ENCODE measurements around the gene HAUS5. TPM values are rescaled to one million over a fixed set of nuclear protein-coding genes. Genes with fewer than 3 reads are reported as not detected.

Gene HAUS5
- total RNA-seq, 2 experiments from 2014 or later = 58.1 to 61.5 TPM

DNA sequence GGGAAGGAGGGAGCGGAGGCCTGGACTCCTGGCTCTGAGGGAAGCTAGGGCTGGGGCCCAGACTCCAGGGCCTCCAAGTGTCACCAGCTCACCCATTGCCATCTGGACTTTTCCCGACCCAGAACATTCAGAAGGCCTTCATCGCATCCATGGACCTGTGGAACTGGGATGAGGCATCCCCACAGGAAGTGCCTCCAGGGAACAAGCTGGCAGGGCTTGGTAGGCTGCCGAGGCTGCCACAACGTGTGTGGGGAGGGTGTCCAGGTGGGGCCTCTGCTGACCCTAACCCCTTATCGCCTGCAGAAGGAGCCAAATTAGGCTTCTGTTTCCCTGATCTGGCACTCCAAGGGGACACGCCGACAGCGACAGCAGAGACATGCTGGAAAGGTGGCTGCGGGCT, 29.8 kb downstream of the HAUS5 start:
- H3K27ac ChIP-seq (ENCODE audit: low read depth, low read length, poor library complexity, severe bottlenecking) = no peak overlapping the region

DNA sequence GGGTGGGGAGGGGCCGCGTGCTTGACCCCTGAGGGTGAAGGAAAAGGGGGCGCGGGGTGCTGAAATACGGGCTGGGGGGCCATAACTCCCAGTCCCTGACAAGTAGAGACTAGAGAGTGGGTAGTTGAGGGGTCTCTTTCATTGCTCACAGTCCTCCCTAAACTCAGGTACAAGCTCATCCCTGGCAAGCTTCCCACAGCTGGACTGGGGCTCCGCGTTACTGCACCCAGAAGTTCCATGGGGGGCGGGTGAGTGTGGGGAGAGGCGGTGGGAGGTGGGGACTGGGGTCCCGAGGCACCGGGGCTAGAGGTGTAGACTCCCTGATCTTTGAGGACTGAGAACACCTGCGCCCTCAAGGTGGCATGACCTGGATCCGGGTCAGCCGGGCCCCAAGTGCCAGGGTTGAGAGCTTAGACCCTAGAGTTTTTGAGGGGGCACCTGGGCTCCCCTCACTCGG, 30.3 kb downstream of the HAUS5 start:
- Histone ChIP-seq H2AFZ (ENCODE audit: low read length) (peak overlapping the region; percentile 89), H3K4me3 (ENCODE audit: low read depth, low read length, poor library complexity, severe bottlenecking) (peak overlapping the region; percentile 72), H3K9me3 (ENCODE audit: low read length) (no peaks in the 10 kb centered on the region), H3K9me2 (ENCODE audit: insufficient read depth, low read length) (no peaks in the 10 kb centered on the region), H3K36me3 (ENCODE audit: insufficient read depth, low read length) (peaks cover 8% of the 10 kb centered on the region), H3K27ac (ENCODE audit: low read depth, low read length, poor library complexity, severe bottlenecking) (peak overlapping the region; percentile 65), H3K4me1 (ENCODE audit: insufficient read depth, low read length, poor library complexity, severe bottlenecking) (peaks cover 51% of the 10 kb centered on the region), H3K4me2 (ENCODE audit: low read length) (peak overlapping the region; percentile 97), H3K79me2 (ENCODE audit: insufficient read depth, low read depth, low read length) (no peaks in the 10 kb centered on the region), H4K20me1 (ENCODE audit: insufficient read depth, low read length) (no peaks in the 10 kb centered on the region)
- intact Hi-C loops (cut with micrococcal nuclease; ENCODE audit: unreplicated experiment) = loop anchor here (10.0 kb wide), 1 partner anchor 412 kb away; the partner anchor contains the start of genes THAP8 and WDR62
- peak; percentile 26 for DNase-seq (ENCODE audit: low spot score)
- ChIA-PET POLR2A (interaction anchor here (0.6 to 1.8 kb wide), 4 partner anchors 13 to 323 kb away, joined by 3 to 5 read pairs (median 4); no protein-coding TSS in a partner anchor), CTCF (ENCODE audit: unreplicated experiment) (interaction anchor here (0.6 kb wide), 1 partner anchor 45 kb away, joined by 3 read pairs; no protein-coding TSS in a partner anchor)
- BruUV-seq (replicated peaks) = no TSS peak
- TF ChIP-seq EZH2phosphoT487 (IDR thresholded peaks at IDR 0.05; ENCODE audit: borderline replicate concordance, low read depth, low read length) = no peak

More for the DNA sequence above, 29.8 kb downstream of the HAUS5 start:
- Histone ChIP-seq H2AFZ (ENCODE audit: low read length) (no peak overlapping the region), H4K20me1 (ENCODE audit: insufficient read depth, low read length) (no peaks in the 10 kb centered on the region), H3K9me3 (ENCODE audit: low read length) (no peaks in the 10 kb centered on the region), H3K4me1 (ENCODE audit: insufficient read depth, low read length, poor library complexity, severe bottlenecking) (peaks cover 46% of the 10 kb centered on the region), H3K79me2 (ENCODE audit: insufficient read depth, low read depth, low read length) (no peaks in the 10 kb centered on the region), H3K4me2 (ENCODE audit: low read length) (peak overlapping the region; percentile 97), H3K9me2 (ENCODE audit: insufficient read depth, low read length) (no peaks in the 10 kb centered on the region), H3K4me3 (ENCODE audit: low read depth, low read length, poor library complexity, severe bottlenecking) (no peak overlapping the region), H3K36me3 (ENCODE audit: insufficient read depth, low read length) (peaks cover 13% of the 10 kb centered on the region)
- DNase-seq (ENCODE audit: low spot score) = no peak
- no peak for TF ChIP-seq EZH2phosphoT487 (IDR thresholded peaks at IDR 0.05; ENCODE audit: borderline replicate concordance, low read depth, low read length)
- TF ChIP-seq, protein P1, sequence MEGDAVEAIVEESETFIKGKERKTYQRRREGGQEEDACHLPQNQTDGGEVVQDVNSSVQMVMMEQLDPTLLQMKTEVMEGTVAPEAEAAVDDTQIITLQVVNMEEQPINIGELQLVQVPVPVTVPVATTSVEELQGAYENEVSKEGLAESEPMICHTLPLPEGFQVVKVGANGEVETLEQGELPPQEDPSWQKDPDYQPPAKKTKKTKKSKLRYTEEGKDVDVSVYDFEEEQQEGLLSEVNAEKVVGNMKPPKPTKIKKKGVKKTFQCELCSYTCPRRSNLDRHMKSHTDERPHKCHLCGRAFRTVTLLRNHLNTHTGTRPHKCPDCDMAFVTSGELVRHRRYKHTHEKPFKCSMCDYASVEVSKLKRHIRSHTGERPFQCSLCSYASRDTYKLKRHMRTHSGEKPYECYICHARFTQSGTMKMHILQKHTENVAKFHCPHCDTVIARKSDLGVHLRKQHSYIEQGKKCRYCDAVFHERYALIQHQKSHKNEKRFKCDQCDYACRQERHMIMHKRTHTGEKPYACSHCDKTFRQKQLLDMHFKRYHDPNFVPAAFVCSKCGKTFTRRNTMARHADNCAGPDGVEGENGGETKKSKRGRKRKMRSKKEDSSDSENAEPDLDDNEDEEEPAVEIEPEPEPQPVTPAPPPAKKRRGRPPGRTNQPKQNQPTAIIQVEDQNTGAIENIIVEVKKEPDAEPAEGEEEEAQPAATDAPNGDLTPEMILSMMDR (conservative IDR thresholded peaks at IDR 0.05; ENCODE audit: low read length) = no peak
- CTCF ChIA-PET (ENCODE audit: unreplicated experiment) = no interaction called here
- BruUV-seq (replicated peaks) = no TSS peak
- intact Hi-C loops (cut with micrococcal nuclease; ENCODE audit: unreplicated experiment) = loop anchor here (10.0 kb wide), 1 partner anchor 412 kb away; the partner anchor contains the start of genes THAP8 and WDR62
- POLR2A ChIA-PET = interaction anchor here (0.6 to 1.8 kb wide), 2 partner anchors 12 to 128 kb away, joined by 4 to 5 read pairs; no protein-coding TSS in a partner anchor

DNA sequence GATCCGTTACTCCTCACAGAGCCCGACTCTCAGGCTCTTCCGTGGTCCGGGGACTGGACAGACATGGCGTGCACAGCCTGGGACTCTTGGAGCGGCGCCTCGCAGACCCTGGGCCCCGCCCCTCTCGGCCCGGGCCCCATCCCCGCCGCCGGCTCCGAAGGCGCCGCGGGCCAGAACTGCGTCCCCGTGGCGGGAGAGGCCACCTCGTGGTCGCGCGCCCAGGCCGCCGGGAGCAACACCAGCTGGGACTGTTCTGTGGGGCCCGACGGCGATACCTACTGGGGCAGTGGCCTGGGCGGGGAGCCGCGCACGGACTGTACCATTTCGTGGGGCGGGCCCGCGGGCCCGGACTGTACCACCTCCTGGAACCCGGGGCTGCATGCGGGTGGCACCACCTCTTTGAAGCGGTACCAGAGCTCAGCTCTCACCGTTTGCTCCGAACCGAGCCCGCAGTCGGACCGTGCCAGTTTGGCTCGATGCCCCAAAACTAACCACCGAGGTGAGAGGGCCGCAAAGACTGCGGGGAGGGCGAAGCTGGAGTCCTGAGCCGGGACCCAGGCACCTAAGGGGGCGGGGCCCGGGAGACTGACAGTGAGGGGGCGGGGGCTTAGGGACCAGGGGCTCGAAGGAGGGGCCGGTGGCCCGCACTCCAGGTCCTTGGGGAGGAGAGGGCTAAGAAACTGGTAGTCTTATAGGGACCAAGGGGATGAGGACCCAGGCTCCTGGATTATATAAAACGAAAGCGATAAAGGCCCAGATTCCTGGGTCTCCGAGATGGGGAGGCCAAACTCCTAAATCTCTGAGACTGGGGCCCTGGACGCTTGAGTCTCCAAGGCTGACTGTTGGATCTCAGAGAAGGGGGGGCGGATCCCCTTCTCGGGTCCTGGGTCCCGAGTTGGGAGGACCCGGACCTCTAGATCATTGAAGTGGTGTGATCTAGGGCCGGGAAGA, 31.0 kb downstream of the HAUS5 start:
- H3K27ac ChIP-seq (ENCODE audit: low read depth, low read length, poor library complexity, severe bottlenecking) = peak overlapping the region; percentile 65
- H3K79me2 ChIP-seq (ENCODE audit: insufficient read depth, low read depth, low read length) = peaks cover 4% of the 10 kb centered on the region; the same call in 1 of the 2 replicates
- H4K20me1 ChIP-seq (ENCODE audit: insufficient read depth, low read length) = no peaks in the 10 kb centered on the region
- no peaks in the 10 kb centered on the region for H3K9me2 ChIP-seq (ENCODE audit: insufficient read depth, low read length)
- peak overlapping the region; percentile 89 for H2AFZ ChIP-seq (ENCODE audit: low read length)
- peak; percentile 92 for DNase-seq (ENCODE audit: low spot score)
- BruUV-seq (replicated peaks) = no TSS peak
- H3K4me2 ChIP-seq (ENCODE audit: low read length) = peak overlapping the region; percentile 97
- peak overlapping the region; percentile 72 for H3K4me3 ChIP-seq (ENCODE audit: low read depth, low read length, poor library complexity, severe bottlenecking)
- H3K36me3 ChIP-seq (ENCODE audit: insufficient read depth, low read length) = peaks cover under 1% of the 10 kb centered on the region; the same call in 1 of the 2 replicates
- no peaks in the 10 kb centered on the region for H3K9me3 ChIP-seq (ENCODE audit: low read length)
- intact Hi-C loops (cut with micrococcal nuclease; ENCODE audit: unreplicated experiment) = loop anchor here (1.0 to 10.0 kb wide), 2 partner anchors 256 to 411 kb away; partner anchors contain the start of genes THAP8 and WDR62
- POLR2A ChIA-PET = interaction anchor here (0.6 to 1.8 kb wide), 6 partner anchors 11 to 323 kb away, joined by 3 to 5 read pairs (median 4); no protein-coding TSS in a partner anchor
- H3K4me1 ChIP-seq (ENCODE audit: insufficient read depth, low read length, poor library complexity, severe bottlenecking) = peaks cover 51% of the 10 kb centered on the region
- TF ChIP-seq EZH2phosphoT487 (IDR thresholded peaks at IDR 0.05; ENCODE audit: borderline replicate concordance, low read depth, low read length) = no peak
- TF ChIP-seq, protein P1 (conservative IDR thresholded peaks at IDR 0.05; ENCODE audit: low read length) = no peak
- CTCF ChIA-PET (ENCODE audit: unreplicated experiment) = interaction anchor here (0.6 kb wide), 2 partner anchors 45 to 78 kb away, joined by 3 read pairs; no protein-coding TSS in a partner anchor
